HS-5 (cell line): ENCODE measurements around the gene PRR11.
"Not testable (repeated sequence)": the region's sequence is repeated elsewhere in the genome, so short reads cannot be mapped to it uniquely, and the experiment has no call there.

Source experiments
- DNase-seq: peaks from one replicate; pipeline ENCODE4 v3.0.0-alpha.2; 2012; ENCODE audit warnings: low read depth

The PRR11 gene

DNA sequence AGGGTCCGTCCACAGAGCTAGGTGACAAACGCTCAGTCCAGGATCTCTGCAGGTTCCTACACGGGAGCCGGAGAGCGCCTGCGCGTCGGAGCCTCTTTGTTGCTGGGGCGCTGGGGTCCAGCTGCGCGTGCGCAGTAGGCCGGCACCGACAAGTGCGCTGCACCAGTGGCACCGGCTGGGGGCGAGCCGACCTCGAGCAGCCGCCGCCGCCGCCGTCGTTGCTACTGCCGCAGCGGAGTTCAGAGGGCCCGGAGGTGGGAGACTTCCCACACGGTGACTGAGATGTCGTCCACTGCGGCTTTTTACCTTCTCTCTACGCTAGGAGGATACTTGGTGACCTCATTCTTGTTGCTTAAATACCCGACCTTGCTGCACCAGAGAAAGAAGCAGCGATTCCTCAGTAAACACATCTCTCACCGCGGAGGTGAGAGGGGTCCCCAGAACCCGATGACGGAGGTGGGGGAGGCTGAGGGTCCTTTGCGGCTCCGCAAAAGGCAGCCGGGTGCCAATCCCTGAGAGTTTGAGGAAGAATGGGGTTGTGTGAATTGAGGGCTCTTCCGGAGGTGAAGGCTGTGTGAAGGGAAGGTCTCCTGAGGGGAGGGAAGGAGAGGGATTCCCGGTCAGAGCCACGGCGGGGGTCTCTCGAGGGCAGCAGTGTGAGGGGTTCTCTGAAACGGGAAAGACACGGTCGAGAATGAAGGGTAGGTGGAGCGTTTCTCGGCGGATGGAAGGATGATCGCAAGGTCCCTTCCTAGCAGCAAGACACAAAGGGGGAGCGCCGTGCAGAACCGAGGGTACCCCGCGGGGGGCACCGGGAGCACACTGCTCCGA is 65.0 kb downstream of the PRR11 start, which contains the start of gene GDPD1:
Gene GDPD1, plus strand, starts transcription at position 184 of the 831 bp plus-strand sequence. Its CDS starts 99 bp downstream, at position 283.
- peak; percentile 57 for DNase-seq

GRCh38 chr17:59221159-59221847 is 65.8 kb downstream of the PRR11 start:
- no peak for DNase-seq

- no peak for DNase-seq
These were observed 68.3 kb downstream of the PRR11 start for GRCh38 chr17:59223813-59224212.

DNA sequence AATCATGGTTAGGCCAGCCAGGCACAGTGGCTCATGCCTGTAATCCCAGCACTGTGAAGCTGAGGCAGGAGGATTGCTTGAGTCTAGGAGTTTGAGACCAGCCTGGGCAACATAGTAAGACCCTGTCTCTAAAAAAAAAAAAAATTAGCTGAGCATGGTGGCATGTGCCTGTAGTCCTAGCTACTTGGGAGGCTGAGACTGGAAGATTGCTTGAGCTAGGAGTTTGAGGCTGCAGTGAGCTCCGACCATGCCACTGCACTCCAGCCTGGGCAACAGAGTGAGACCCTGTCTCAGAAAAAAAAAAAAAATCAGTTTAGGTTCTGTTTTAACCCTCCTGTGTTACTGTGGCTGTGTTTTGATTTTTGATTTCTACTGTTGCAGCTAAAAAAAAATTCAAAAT is 73.0 kb downstream of the PRR11 start:
- not testable (repeated sequence) for DNase-seq

DNA sequence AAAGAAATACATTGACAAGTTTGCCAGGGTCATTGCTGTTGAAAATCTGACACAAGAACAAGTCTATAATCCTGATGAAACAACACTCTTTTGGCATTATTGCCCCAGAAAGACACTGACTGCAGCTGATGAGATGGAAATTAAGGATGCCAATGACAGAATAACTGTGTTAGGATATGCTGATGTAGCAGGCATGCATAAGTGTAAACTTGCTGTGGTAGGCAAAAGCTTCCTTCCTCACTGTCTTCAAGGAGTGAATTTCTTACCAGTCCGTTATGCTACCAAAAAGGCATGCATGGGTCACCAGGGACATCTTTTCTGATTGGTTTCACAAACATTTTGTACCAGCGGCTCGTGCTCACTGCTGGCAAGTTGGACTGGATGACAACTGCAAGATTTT is 75.2 kb downstream of the PRR11 start:
- no peak for DNase-seq

DNA sequence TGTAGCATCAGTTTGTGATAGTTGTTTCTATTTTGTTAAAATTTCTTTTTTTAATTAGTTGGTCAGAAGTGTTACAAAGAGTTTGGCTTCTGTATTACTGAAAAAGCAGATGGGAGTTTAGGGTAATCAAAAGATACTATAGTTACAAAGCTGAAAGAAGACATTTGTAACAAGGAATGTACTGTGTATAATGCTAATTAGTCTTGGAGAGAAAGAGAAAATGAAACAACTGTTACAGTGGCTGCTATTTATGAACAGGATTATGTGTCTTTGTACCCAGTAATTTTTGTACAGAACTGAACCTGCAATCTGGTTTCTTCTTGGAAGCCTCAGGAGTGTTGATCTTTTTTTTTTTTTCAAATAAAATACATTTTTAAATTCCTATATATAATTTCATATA is 79.1 kb downstream of the PRR11 start:
- no peak for DNase-seq

DNA sequence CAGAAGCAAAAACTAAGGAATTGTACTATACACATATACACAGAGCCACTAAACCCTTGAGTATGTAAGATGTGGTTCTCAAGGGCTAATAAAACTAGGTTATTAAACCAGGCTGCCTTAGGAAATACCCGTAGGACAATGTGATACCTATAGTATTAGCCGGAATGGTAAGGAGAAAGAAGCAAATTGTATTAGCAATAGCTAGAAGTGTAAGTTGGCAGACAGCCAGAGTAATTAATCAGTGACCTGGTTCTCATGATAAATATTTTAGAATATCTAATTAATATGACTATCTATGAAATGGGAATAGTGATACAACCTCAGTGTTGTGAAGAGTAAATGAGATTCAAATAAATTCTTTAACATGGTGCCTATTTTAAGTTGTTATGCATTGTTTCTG is 83.4 kb downstream of the PRR11 start:
- DNase-seq = no peak

DNA sequence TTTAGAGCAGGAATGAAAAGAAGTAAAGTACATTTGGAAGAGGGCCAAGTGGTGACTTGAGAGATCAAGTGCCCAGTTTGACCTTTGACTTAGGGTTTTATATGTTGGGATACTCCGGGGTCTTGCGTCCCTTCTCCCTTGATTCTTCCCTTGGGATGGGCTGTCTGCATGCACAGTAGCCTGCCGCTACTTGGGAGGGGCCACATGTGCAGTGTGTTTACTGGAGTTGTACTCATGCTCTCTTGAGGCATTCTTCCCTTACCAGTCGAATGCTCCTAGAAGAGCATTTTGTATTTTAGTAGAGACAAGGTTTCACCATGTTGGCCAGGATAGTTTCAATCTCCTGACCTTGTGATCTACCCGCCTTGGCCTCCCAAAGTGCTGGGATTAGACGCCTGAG is 88.5 kb downstream of the PRR11 start:
- no peak for DNase-seq
